CD4-positive, alpha-beta T cell (primary cell): ENCODE measurements around the gene ATP13A3. TPM values are rescaled to one million over a fixed set of nuclear protein-coding genes. Genes with fewer than 3 reads are reported as not detected.
A peak's percentile ranks its signal among the peaks of the same experiment; 100 is the strongest.

ENCODE experiments used
- ATAC-seq: fragments of 200-7000 bp; cut with Tn5 transposase; one replicate; pipeline ENCODE4 v1.10.0; 2022; ENCODE audit warnings: mild to moderate bottlenecking; ENCODE audit not compliant: poor library complexity
- CTCF ChIA-PET: fragments of 350-600 bp; sonication (Branson Sonifier 250); formaldehyde crosslinking; loops from one replicate; lab custom pipeline; 2021; ENCODE audit warnings: antibody characterized with exemption, inconsistent platforms; lab: Charles Lee
- POLR2A ChIA-PET: fragments of 350-600 bp; sonication (Branson Sonifier 250); formaldehyde crosslinking; loops from one replicate; lab custom pipeline; 2021; ENCODE audit warnings: antibody characterized with exemption, inconsistent platforms; lab: Charles Lee
- DNase-seq, 14 experiments: peaks; one replicate each; pipeline ENCODE4 v3.0.0-alpha.2; 2013 to 2020; ENCODE audit warnings: mixed read lengths in 2 of 14
- H3K27ac ChIP-seq, 2 donors: one replicate each; pipeline versions ENCODE4 v1.5.1 to v1.7.0; 2013; ENCODE audit warnings: low read length in 2 of 2, low read depth in 1 of 2, mild to moderate bottlenecking in 1 of 2
- H3K27me3 ChIP-seq, 2 experiments: 1 replicate in 1 of 2; 2 replicates in 1 of 2; pipeline versions ENCODE4 v1.6.1 to v1.7.0; 2013; ENCODE audit warnings: low read length in 2 of 2, control low read depth in 1 of 2, mild to moderate bottlenecking in 1 of 2, moderate library complexity in 1 of 2; ENCODE audit not compliant: insufficient read depth in 2 of 2, control insufficient read depth in 1 of 2
- H3K36me3 ChIP-seq: one replicate; pipeline ENCODE4 v1.6.1; 2013; ENCODE audit warnings: low read length, control low read depth; ENCODE audit not compliant: insufficient read depth
- H3K4me1 ChIP-seq: one replicate; pipeline ENCODE4 v1.6.1; 2013; ENCODE audit warnings: low read length, control low read depth; ENCODE audit not compliant: insufficient read depth
- H3K4me3 ChIP-seq: one replicate; pipeline ENCODE4 v1.5.1; 2013; ENCODE audit warnings: mild to moderate bottlenecking, low read length, moderate library complexity
- H3K9me3 ChIP-seq, 2 experiments: 1 replicate in 1 of 2; 2 replicates in 1 of 2; pipeline versions ENCODE4 v1.6.1 to v1.7.0; 2013; ENCODE audit warnings: low read length in 2 of 2, mild to moderate bottlenecking in 2 of 2, control low read depth in 1 of 2, moderate library complexity in 1 of 2; ENCODE audit not compliant: control insufficient read depth in 1 of 2, insufficient read depth in 1 of 2
- H3K27ac Mint-ChIP-seq: one replicate; pipeline ENCODE4 v1.8.0; 2020; ENCODE audit warnings: mixed read lengths
- H3K27me3 Mint-ChIP-seq: one replicate; pipeline ENCODE4 v1.8.0; 2021; ENCODE audit warnings: mixed read lengths
- H3K36me3 Mint-ChIP-seq: one replicate; pipeline ENCODE4 v1.8.0; 2021; ENCODE audit warnings: low read depth, mixed read lengths
- H3K4me1 Mint-ChIP-seq: one replicate; pipeline ENCODE4 v1.8.0; 2021; ENCODE audit warnings: low read depth, mixed read lengths
- H3K4me3 Mint-ChIP-seq: one replicate; pipeline ENCODE4 v1.8.0; 2020; ENCODE audit warnings: mild to moderate bottlenecking, mixed read lengths
- H3K9me3 Mint-ChIP-seq: one replicate; pipeline ENCODE4 v1.8.0; 2020; ENCODE audit warnings: mixed read lengths
- CTCF ChIP-seq: fragments of 200-600 bp; IDR thresholded peaks from one replicate; pipeline ENCODE4 v1.8.0; 2022; ENCODE audit warnings: antibody characterized with exemption, mild to moderate bottlenecking
- intact Hi-C, 2 experiments: fragments of 100-400 bp; cut with DNase I in 1 of 2; cut with micrococcal nuclease in 1 of 2; formaldehyde crosslinking; loops; one replicate each; pipeline versions ENCODE4 v1.15.1 to v1.9.0; 2023 to 2025; cut with DNase I, micrococcal nuclease
- total RNA-seq, 174 experiments: library from RNA in 2 of 174; stranded (reverse) in 2 of 174; gene quantifications; one replicate each; pipeline ENCODE4 v1.2.3 and lab custom pipeline; 2021 to 2026

Gene ATP13A3
- total RNA-seq, 2 experiments from 2014 or later: 46.5 to 52.7 TPM

GRCh38 chr3:194399874-194400411, 86.9 kb downstream of the ATP13A3 start:
- H3K9me3 ChIP-seq: no peaks in the 10 kb centered on the region
- H3K36me3 Mint-ChIP-seq: peaks cover 1% of the 10 kb centered on the region
- H3K27me3 Mint-ChIP-seq: no peaks in the 10 kb centered on the region
- H3K4me3 ChIP-seq: no peak overlapping the region
- H3K4me3 Mint-ChIP-seq: peak overlapping the region; percentile 86
- DNase-seq: no peak
- H3K27me3 ChIP-seq: peaks cover 0 to 10% of the 10 kb centered on the region in 2 experiments
- ChIA-PET CTCF (interaction anchor here (0.6 kb wide), 2 partner anchors 16 to 72 kb away, joined by 3 to 5 read pairs; no protein-coding TSS in a partner anchor), POLR2A (interaction anchor here (0.7 to 4.3 kb wide), 2 partner anchors 7 to 77 kb away, joined by 4 to 29 read pairs; no protein-coding TSS in a partner anchor)
- H3K9me3 Mint-ChIP-seq: no peaks in the 10 kb centered on the region
- no peak overlapping the region for H3K27ac ChIP-seq
- intact Hi-C loops: loop anchor here (5.0 kb wide), 2 partner anchors 263 to 733 kb away; partner anchors contain the start of gene HES1 (in 1 of the 2)
- H3K36me3 ChIP-seq: no peaks in the 10 kb centered on the region
- peaks cover 58% of the 10 kb centered on the region for H3K4me1 Mint-ChIP-seq
- no peak for ATAC-seq
- no peak for TF ChIP-seq CTCF
- H3K4me1 ChIP-seq: peaks cover 39% of the 10 kb centered on the region
- peak overlapping the region; percentile 94 for H3K27ac Mint-ChIP-seq

GRCh38 chr3:194399166-194399565, 87.6 kb downstream of the ATP13A3 start, which contains the start of gene GP5:
Gene GP5, minus strand, starts transcription at chr3:194399266. Its CDS starts 984 bp downstream, at chr3:194398282.
- POLR2A ChIA-PET: interaction anchor here (0.7 to 4.3 kb wide), 4 partner anchors 8 to 76 kb away, joined by 4 to 29 read pairs (median 8); no protein-coding TSS in a partner anchor
- H3K36me3 ChIP-seq: no peaks in the 10 kb centered on the region
- DNase-seq: no peak
- peaks cover 57% of the 10 kb centered on the region for H3K4me1 Mint-ChIP-seq
- no peaks in the 10 kb centered on the region for H3K27me3 Mint-ChIP-seq
- H3K27ac ChIP-seq: no peak within 1 kb of the TSS
- H3K27ac Mint-ChIP-seq: peak within 1 kb of the TSS; percentile 94
- H3K9me3 Mint-ChIP-seq: no peaks in the 10 kb centered on the region
- H3K9me3 ChIP-seq: no peaks in the 10 kb centered on the region
- peaks cover 39% of the 10 kb centered on the region for H3K4me1 ChIP-seq
- intact Hi-C loops: loop anchor here in 1 of 2 experiments (5.0 kb wide), 1 partner anchor 262 kb away; the partner anchor contains the start of gene HES1
- H3K27me3 ChIP-seq: peaks cover 0 to 10% of the 10 kb centered on the region in 2 experiments
- no peak for ATAC-seq
- CTCF ChIA-PET: interaction anchor here (0.6 to 1.6 kb wide), 3 partner anchors 17 to 73 kb away, joined by 3 to 8 read pairs (median 5); no protein-coding TSS in a partner anchor
- peaks cover 7% of the 10 kb centered on the region for H3K36me3 Mint-ChIP-seq
- peak within 1 kb of the TSS; percentile 93 for H3K4me3 Mint-ChIP-seq
- peak within 1 kb of the TSS; percentile 63 for H3K4me3 ChIP-seq
- no peak for TF ChIP-seq CTCF

GRCh38 chr3:194397757-194398312, 89.0 kb downstream of the ATP13A3 start:
- Histone ChIP-seq H3K9me3 (no peaks in the 10 kb centered on the region), H3K27me3 (peaks cover 0 to 10% of the 10 kb centered on the region in 2 experiments), H3K27ac (peak overlapping the region; percentile 34 to 50), H3K4me1 (peaks cover 39% of the 10 kb centered on the region), H3K36me3 (no peaks in the 10 kb centered on the region), H3K4me3 (peak overlapping the region; percentile 63)
- Mint-ChIP-seq H3K27ac (peak overlapping the region; percentile 94), H3K4me3 (peak overlapping the region; percentile 93), H3K9me3 (no peaks in the 10 kb centered on the region), H3K27me3 (no peaks in the 10 kb centered on the region), H3K4me1 (peaks cover 56% of the 10 kb centered on the region), H3K36me3 (peaks cover 7% of the 10 kb centered on the region)
- POLR2A ChIA-PET: interaction anchor here (0.6 to 4.3 kb wide), 17 partner anchors 9 to 873 kb away, joined by 3 to 29 read pairs (median 4); partner anchors contain the start of genes ATP13A3 and LSG1
- intact Hi-C loops: loop anchor here (2.0 to 5.0 kb wide), 2 partner anchors 65 to 261 kb away; partner anchors contain the start of gene HES1 (in 1 of the 2)
- CTCF ChIA-PET: interaction anchor here (0.6 to 3.6 kb wide), 6 partner anchors 54 to 197 kb away, joined by 3 to 13 read pairs (median 4); no protein-coding TSS in a partner anchor
- no peak for ATAC-seq
- no peak for TF ChIP-seq CTCF
- DNase-seq: peak in 12 of 14 experiments; percentile 12 to 60 (median 43)
